Vagina (tissue), 2 donors: ENCODE data around the gene ZAR1L.

Experiments used
- POLR2A ChIP-seq, 2 donors: fragments of 450-650 bp; IDR thresholded peaks; one replicate each; pipeline ENCODE4 v1.6.1; 2017; ENCODE audit warnings: antibody characterized with exemption in 2 of 2, mild to moderate bottlenecking in 2 of 2, moderate library complexity in 2 of 2
- POLR2AphosphoS5 ChIP-seq, 2 donors: sonication (generic); formaldehyde crosslinking; IDR thresholded peaks; one replicate each; pipeline ENCODE4 v1.9.0; 2017; ENCODE audit warnings: antibody characterized with exemption in 2 of 2, mild to moderate bottlenecking in 2 of 2, low read depth in 1 of 2; ENCODE audit not compliant: insufficient read depth in 1 of 2
- TF ChIP-seq, protein P1 (sequence below), 3 experiments: fragments of 450-650 bp in 2 of 3; fragments of 200-600 bp in 1 of 3; sonication (generic) in 1 of 3; IDR thresholded peaks; one replicate each; pipeline ENCODE4 v1.5.1; 2017 to 2019; ENCODE audit warnings: antibody characterized with exemption in 3 of 3, mild to moderate bottlenecking in 2 of 3, moderate library complexity in 2 of 3

DNA sequence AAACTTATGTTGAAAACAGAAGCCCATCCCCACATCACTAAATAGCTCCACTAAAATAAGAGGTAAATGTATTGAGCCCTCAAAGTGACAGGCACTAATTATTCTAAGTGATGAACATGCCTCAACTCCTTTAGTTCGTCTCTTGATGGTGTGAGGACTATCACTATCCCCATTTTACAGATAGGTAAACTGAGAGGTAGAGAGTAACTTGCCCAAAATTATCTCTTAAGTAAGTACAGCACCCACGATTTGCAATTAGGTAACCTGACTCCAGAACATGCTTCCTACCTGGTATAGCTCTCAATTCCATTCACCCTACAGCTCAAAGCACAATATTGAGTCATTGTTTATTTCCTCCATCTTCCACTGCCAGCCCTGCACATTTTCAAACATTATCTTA lies 12.7 kb downstream of the ZAR1L start:
- TF ChIP-seq, protein P1, sequence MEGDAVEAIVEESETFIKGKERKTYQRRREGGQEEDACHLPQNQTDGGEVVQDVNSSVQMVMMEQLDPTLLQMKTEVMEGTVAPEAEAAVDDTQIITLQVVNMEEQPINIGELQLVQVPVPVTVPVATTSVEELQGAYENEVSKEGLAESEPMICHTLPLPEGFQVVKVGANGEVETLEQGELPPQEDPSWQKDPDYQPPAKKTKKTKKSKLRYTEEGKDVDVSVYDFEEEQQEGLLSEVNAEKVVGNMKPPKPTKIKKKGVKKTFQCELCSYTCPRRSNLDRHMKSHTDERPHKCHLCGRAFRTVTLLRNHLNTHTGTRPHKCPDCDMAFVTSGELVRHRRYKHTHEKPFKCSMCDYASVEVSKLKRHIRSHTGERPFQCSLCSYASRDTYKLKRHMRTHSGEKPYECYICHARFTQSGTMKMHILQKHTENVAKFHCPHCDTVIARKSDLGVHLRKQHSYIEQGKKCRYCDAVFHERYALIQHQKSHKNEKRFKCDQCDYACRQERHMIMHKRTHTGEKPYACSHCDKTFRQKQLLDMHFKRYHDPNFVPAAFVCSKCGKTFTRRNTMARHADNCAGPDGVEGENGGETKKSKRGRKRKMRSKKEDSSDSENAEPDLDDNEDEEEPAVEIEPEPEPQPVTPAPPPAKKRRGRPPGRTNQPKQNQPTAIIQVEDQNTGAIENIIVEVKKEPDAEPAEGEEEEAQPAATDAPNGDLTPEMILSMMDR (IDR thresholded peaks at IDR 0.05) = no peak
- TF ChIP-seq POLR2AphosphoS5 (IDR thresholded peaks at IDR 0.05; ENCODE audit: insufficient read depth in 1 of 2, low read depth in 1 of 2) (no peak), POLR2A (IDR thresholded peaks at IDR 0.05) (no peak)
